GM10266 (cell line): ENCODE measurements around the gene ZSCAN21.

Source experiments
- DNase-seq: peaks from one replicate; pipeline ENCODE4 v3.0.0; 2012; ENCODE audit errors: extremely low spot score
- TF ChIP-seq, protein P1 (sequence below): IDR thresholded peaks from 2 replicates; pipeline ENCODE4 v1.5.1; 2012; ENCODE audit warnings: mild to moderate bottlenecking, low read depth; ENCODE audit not compliant: control insufficient read depth, insufficient read depth; ENCODE audit errors: missing control alignments

ZSCAN21 gene

GRCh38 chr7:100051611-100052010, 2.0 kb downstream of the ZSCAN21 start:
- no peak for DNase-seq
- TF ChIP-seq, protein P1, sequence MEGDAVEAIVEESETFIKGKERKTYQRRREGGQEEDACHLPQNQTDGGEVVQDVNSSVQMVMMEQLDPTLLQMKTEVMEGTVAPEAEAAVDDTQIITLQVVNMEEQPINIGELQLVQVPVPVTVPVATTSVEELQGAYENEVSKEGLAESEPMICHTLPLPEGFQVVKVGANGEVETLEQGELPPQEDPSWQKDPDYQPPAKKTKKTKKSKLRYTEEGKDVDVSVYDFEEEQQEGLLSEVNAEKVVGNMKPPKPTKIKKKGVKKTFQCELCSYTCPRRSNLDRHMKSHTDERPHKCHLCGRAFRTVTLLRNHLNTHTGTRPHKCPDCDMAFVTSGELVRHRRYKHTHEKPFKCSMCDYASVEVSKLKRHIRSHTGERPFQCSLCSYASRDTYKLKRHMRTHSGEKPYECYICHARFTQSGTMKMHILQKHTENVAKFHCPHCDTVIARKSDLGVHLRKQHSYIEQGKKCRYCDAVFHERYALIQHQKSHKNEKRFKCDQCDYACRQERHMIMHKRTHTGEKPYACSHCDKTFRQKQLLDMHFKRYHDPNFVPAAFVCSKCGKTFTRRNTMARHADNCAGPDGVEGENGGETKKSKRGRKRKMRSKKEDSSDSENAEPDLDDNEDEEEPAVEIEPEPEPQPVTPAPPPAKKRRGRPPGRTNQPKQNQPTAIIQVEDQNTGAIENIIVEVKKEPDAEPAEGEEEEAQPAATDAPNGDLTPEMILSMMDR: no peak

GRCh38 chr7:100053215-100053614, 3.6 kb downstream of the ZSCAN21 start:
- DNase-seq: peak; percentile 37
- TF ChIP-seq, protein P1: peak; percentile 28

- TF ChIP-seq, protein P1: no peak
- no peak for DNase-seq
Measured at GRCh38 chr7:100057006-100057405, 7.4 kb downstream of the ZSCAN21 start.

DNA sequence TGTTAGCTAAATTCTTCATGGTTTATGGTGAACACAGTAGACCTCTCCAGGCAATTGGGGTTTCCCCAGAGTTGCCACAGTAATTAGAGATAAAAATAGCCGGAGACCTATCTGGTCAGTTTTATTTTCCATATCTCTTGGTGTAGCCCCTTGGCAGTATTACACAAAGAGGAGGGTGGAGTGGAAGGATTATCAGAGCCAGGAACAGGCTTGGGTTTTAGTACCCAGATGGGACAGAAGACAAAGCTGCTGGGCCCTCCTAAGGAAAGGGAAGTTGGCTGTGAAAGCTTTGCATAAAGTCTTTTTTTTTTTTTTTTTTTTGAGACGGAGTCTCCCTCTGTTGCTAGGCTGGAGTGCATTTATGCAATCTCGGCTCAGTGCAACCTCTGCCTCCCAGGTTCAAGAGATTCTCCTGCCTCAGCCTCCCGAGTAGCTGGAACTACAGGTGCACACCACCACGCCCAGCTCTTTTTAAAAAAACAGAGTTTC, 9.7 kb downstream of the ZSCAN21 start:
- TF ChIP-seq, protein P1: no peak
- no peak for DNase-seq

GRCh38 chr7:100061518-100062193, 12.1 kb downstream of the ZSCAN21 start:
- TF ChIP-seq, protein P1: no peak
- DNase-seq: no peak

- TF ChIP-seq, protein P1: no peak
- DNase-seq: no peak
Measured at GRCh38 chr7:100063376-100063775, 13.8 kb downstream of the ZSCAN21 start.

DNA sequence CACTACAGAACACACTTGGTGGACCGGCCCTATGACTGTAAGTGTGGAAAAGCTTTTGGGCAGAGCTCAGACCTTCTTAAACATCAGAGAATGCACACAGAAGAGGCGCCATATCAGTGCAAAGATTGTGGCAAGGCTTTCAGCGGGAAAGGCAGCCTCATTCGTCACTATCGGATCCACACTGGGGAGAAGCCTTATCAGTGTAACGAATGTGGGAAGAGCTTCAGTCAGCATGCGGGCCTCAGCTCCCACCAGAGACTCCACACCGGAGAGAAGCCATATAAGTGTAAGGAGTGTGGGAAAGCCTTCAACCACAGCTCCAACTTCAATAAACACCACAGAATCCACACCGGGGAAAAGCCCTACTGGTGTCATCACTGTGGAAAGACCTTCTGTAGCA, 14.6 kb downstream of the ZSCAN21 start:
- TF ChIP-seq, protein P1: no peak
- DNase-seq: no peak
